A549 treated with dexamethasone at 1 μM for 4 hours (cell line): ENCODE data around the gene CFAP157. TPM values are rescaled to one million over a fixed set of nuclear protein-coding genes. Genes with fewer than 3 reads are reported as not detected.

Experiments used
- total RNA-seq: library from RNA; stranded (reverse); fragments of 200-300 nt; extraction: Qiagen RNA extraction; gene quantifications from 5 replicates; pipeline ENCODE4 v1.2.3, GENCODE V29; 2022

The CFAP157 gene
- total RNA-seq: 0.05 to 0.11 TPM (median 0.09 TPM) in 4 of 5 replicates, not detected in the other

DNA sequence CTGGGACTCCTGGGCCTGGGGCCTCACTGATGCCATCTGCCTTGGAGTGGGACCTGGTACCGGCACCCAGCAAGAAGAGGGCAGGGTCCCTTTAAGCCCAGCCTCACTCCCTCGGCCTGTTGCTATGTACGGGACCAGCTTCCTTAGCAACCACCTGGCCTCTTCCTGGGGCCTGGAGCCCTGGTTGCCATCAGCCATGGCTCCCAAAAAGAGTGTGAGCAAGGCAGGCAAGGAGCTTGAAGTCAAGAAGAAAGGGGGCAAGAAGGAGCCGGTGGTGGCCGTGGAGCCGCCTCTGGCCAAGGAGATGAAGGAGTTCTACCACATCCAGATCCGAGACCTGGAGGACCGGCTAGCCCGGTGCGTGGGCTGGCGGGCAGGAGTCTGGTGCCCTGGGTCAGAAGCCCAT is at the start of gene CFAP157:
Gene CFAP157, plus strand, starts transcription at position 153 of the 406 bp plus-strand sequence. Its CDS starts 44 bp downstream, at position 197.

DNA sequence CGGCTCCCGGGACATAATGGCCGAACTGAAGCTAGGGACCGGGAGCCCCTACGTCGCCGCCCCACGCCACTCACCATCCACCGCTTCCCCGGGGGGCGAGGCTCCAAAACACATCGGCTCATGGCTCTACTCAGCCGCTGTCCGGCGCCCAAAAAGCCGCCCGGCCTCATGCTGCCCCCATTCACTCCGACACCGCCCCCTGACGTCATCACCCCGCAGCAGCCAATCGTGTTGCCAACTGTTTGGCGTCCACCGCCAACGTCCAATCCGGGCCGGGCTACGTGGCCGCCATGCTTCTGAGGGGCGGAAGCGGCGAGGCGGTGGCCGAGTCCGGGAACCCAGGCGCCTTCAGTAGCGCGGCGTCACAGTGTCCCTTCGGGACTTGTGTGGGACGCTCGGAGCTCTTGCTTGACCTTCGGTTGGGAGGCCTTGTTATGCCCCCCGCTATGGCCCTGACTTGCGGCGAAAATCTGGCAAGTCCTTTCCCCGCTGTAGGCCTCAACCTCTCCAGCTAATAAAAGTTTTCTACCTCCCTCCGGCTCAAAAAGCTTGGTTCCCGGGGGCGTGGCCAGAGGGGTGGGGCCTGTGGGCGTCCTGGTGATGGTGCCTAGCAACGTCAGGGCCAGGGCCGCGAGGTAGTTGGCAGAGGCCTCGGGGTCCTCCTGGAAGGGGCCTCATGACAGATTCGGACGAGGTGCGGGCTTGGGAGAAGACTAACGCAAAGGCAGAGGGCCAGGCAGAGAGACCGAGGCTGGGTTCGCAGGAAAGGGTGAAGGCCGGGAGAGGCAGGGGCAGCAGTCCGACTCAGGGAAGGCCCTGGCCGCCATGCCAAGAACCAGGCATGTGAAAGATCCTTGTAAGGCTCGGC is 8.9 kb downstream of the CFAP157 start, which contains the start of the genes PTRH1 and TTC16:
Gene PTRH1, minus strand, starts transcription at position 194 of the 868 bp plus-strand sequence. Its CDS starts 24 bp downstream, at position 170.
Gene TTC16, plus strand, starts transcription at position 610 of the 868 bp plus-strand sequence. Its CDS starts 67 bp downstream, at position 677.

DNA sequence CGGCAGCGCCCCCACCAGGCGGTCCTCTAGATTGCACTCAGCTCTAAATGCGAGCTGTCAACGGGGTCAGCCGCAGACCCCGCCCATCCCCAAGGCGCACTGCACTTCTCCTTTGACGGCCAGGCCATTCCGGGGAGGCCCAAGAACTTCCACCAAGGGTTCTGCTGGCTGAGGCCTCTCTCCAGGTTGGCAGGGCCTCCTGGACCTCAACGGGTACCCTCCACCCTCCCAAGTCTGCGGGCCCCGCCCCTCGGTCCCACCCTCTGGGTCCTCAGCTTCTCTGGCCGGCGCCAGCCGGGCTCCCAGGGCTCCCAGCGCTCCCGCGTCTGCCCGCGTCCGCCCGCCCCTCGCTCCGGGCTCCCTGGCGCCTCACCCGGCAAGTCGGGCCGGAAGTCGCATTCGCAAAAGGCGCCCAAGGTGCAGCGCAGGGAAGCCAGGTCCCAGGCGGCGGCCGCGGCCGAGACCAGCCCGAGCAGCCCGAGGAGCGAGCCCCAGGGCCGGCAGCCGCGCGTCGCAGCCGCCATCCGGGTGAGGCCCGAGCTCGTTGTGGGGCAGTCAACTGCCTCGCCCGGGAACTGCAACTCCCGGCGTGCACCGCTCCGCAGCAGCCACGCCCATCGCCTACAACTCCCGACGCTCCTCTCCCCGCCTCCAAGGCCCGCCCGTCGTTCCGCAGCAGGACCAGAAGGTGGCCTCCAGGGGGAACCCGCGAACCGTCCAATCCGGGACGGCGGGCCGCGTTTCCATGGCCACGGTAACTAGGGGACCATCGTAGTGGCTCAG is 28.1 kb downstream of the CFAP157 start, which contains the start of gene TOR2A:
Gene TOR2A, minus strand, starts transcription at position 548 of the 783 bp plus-strand sequence. Its CDS starts 24 bp downstream, at position 524.

Other genes with a start within 250 kb of the CFAP157 start
- gene STXBP1, start 94.7 kb upstream of the CFAP157 start, total RNA-seq: 13.6 to 19.7 TPM (median 18.6 TPM) in 5 replicates
- 15.3 to 24.0 TPM (median 18.6 TPM) in 5 replicates for gene PTRH1, start 8.7 kb downstream of the CFAP157 start, total RNA-seq
- gene TTC16, start 9.1 kb downstream of the CFAP157 start, total RNA-seq: 0.02 to 0.07 TPM (median 0.04 TPM) in 4 of 5 replicates, not detected in the other
- 10.5 to 15.8 TPM (median 15.2 TPM) in 5 replicates for gene TOR2A, start 28.3 kb downstream of the CFAP157 start, total RNA-seq
- 0.06 to 0.13 TPM (median 0.06 TPM) in 3 of 5 replicates, not detected in the others for gene SH2D3C, start 71.7 kb downstream of the CFAP157 start, total RNA-seq
- gene CDK9, start 79.0 kb downstream of the CFAP157 start, total RNA-seq: 42.0 to 50.0 TPM (median 43.1 TPM) in 5 replicates
- gene FPGS, start 95.9 kb downstream of the CFAP157 start, total RNA-seq: 41.2 to 53.8 TPM (median 48.2 TPM) in 5 replicates
- gene ENG, start 147.7 kb downstream of the CFAP157 start, total RNA-seq: 0.07 to 0.16 TPM (median 0.09 TPM) in 5 replicates
- gene AK1, start 170.7 kb downstream of the CFAP157 start, total RNA-seq: 41.1 to 85.2 TPM (median 75.6 TPM) in 5 replicates
- gene ST6GALNAC6, start 192.6 kb downstream of the CFAP157 start, total RNA-seq: 19.3 to 24.9 TPM (median 21.5 TPM) in 5 replicates
- 9.3 to 19.4 TPM (median 16.2 TPM) in 5 replicates for gene ST6GALNAC4, start 210.1 kb downstream of the CFAP157 start, total RNA-seq
- 1.2 to 2.0 TPM (median 1.6 TPM) in 5 replicates for gene PIP5KL1, start 223.8 kb downstream of the CFAP157 start, total RNA-seq
- gene DPM2, start 230.9 kb downstream of the CFAP157 start, total RNA-seq: 35.5 to 42.3 TPM (median 41.1 TPM) in 5 replicates